Neural crest cell (in vitro differentiated cells): ENCODE data around the gene C1R. TPM values are rescaled to one million over a fixed set of nuclear protein-coding genes. Genes with fewer than 3 reads are reported as not detected.

Experiments used
- DNase-seq: peaks from one replicate; pipeline ENCODE4 v3.0.0; 2021; ENCODE audit warnings: low read depth, mixed read lengths, low spot score
- H3K27ac Mint-ChIP-seq: one replicate; pipeline ENCODE4 v1.8.0; 2021; ENCODE audit warnings: mild to moderate bottlenecking, mixed read lengths; ENCODE audit not compliant: unreplicated experiment
- H3K27me3 Mint-ChIP-seq: 2 replicates; pipeline ENCODE4 v1.8.0; 2021; ENCODE audit warnings: low read depth, mild to moderate bottlenecking, mixed read lengths
- H3K36me3 Mint-ChIP-seq: 2 replicates; pipeline ENCODE4 v1.8.0; 2021; ENCODE audit warnings: low read depth, mild to moderate bottlenecking, mixed read lengths
- H3K4me1 Mint-ChIP-seq: 2 replicates; pipeline ENCODE4 v1.8.0; 2021; ENCODE audit warnings: mixed read lengths
- H3K4me3 Mint-ChIP-seq: one replicate; pipeline ENCODE4 v1.8.0; 2021; ENCODE audit warnings: mild to moderate bottlenecking, mixed read lengths
- H3K9me3 Mint-ChIP-seq: 2 replicates; pipeline ENCODE4 v1.8.0; 2021; ENCODE audit warnings: mixed read lengths
- CTCF ChIP-seq: fragments of 200-600 bp; sonication (generic); conservative IDR thresholded peaks from 2 replicates; pipeline ENCODE4 v1.5.0; 2021; ENCODE audit warnings: antibody characterized with exemption, mild to moderate bottlenecking
- long read RNA-seq: library from polyadenylated mRNA; unstranded; transcript quantifications from one replicate; pipeline ENCODE4 v2.0.0, GENCODE V29; 2020
- total RNA-seq: library from RNA; stranded (reverse); gene quantifications from 2 replicates; pipeline ENCODE4 v1.2.1, GENCODE V29; 2021

The C1R gene
- total RNA-seq, result 4.0 and 5.3 TPM in 2 replicates
- long read RNA-seq, transcript C1R-215 (11 exons, 2,508 nt), result major isoform, 9 of 12 reads
- long read RNA-seq, partial matches to known transcripts, result 3 of 12 reads
- long read RNA-seq, other reads (novel, unspliced or antisense), result 0 of 12 reads

GRCh38 chr12:7092229-7092985, at the start of gene C1R:
TSS of gene C1R (minus strand) at chr12:7092445. CDS start at chr12:7092388, 57 bp downstream.
- peak; percentile 100 for TF ChIP-seq CTCF
- Mint-ChIP-seq H3K4me3 (peak within 1 kb of the TSS; percentile 82), H3K9me3 (no peaks in the 10 kb centered on the region), H3K27me3 (peaks cover 2% of the 10 kb centered on the region), H3K27ac (peak within 1 kb of the TSS; percentile 90), H3K4me1 (peaks cover 11% of the 10 kb centered on the region), H3K36me3 (no peaks in the 10 kb centered on the region)
- DNase-seq, result peak; percentile 73

- Mint-ChIP-seq H3K4me1 (peaks cover 5% of the 10 kb centered on the region), H3K4me3 (no peak overlapping the region), H3K36me3 (peaks cover 19% of the 10 kb centered on the region), H3K27me3 (no peaks in the 10 kb centered on the region), H3K9me3 (no peaks in the 10 kb centered on the region), H3K27ac (no peak overlapping the region)
- DNase-seq, result no peak
- TF ChIP-seq CTCF, result no peak
Observed at GRCh38 chr12:7141351-7142005, 49.2 kb upstream of the C1R start.

GRCh38 chr12:7139200-7139599, 47.0 kb upstream of the C1R start:
- H3K36me3 Mint-ChIP-seq, result peaks cover 19% of the 10 kb centered on the region
- no peak for TF ChIP-seq CTCF

GRCh38 chr12:7137908-7138307, 45.7 kb upstream of the C1R start:
- H3K36me3 Mint-ChIP-seq, result peaks cover 18% of the 10 kb centered on the region
- H3K4me3 Mint-ChIP-seq, result no peak overlapping the region
- TF ChIP-seq CTCF, result no peak
- H3K27ac Mint-ChIP-seq, result no peak overlapping the region
- no peaks in the 10 kb centered on the region for H3K9me3 Mint-ChIP-seq
- H3K27me3 Mint-ChIP-seq, result no peaks in the 10 kb centered on the region
- peaks cover 5% of the 10 kb centered on the region for H3K4me1 Mint-ChIP-seq
- DNase-seq, result no peak

More at GRCh38 chr12:7139200-7139599, 47.0 kb upstream of the C1R start:
- H3K27me3 Mint-ChIP-seq, result no peaks in the 10 kb centered on the region
- no peak for DNase-seq
- no peaks in the 10 kb centered on the region for H3K9me3 Mint-ChIP-seq
- peaks cover 5% of the 10 kb centered on the region for H3K4me1 Mint-ChIP-seq
- no peak overlapping the region for H3K27ac Mint-ChIP-seq
- no peak overlapping the region for H3K4me3 Mint-ChIP-seq

GRCh38 chr12:7136676-7137075, 44.4 kb upstream of the C1R start:
- Mint-ChIP-seq H3K27me3 (no peaks in the 10 kb centered on the region), H3K9me3 (no peaks in the 10 kb centered on the region), H3K27ac (no peak overlapping the region), H3K4me3 (no peak overlapping the region), H3K36me3 (peaks cover 15% of the 10 kb centered on the region), H3K4me1 (peaks cover 17% of the 10 kb centered on the region)
- DNase-seq, result no peak
- no peak for TF ChIP-seq CTCF
